IPS DF 6.9 (cell line): ENCODE results near the gene SF3B4.

Source experiments
- DNase-seq: peaks from one replicate; pipeline ENCODE4 v3.0.0-alpha.2; 2013; ENCODE audit warnings: low read depth, low spot score
- H3K27ac ChIP-seq: one replicate; pipeline ENCODE4 v1.5.1; 2013; ENCODE audit warnings: low read length, control low read depth
- H3K27me3 ChIP-seq: 2 replicates; pipeline ENCODE4 v1.6.1; 2013; ENCODE audit warnings: mild to moderate bottlenecking, low read length; ENCODE audit not compliant: control insufficient read depth, insufficient read depth
- H3K36me3 ChIP-seq: 2 replicates; pipeline ENCODE4 v1.6.1; 2013; ENCODE audit warnings: low read length; ENCODE audit not compliant: control insufficient read depth, insufficient read depth
- H3K4me1 ChIP-seq: 2 replicates; pipeline ENCODE4 v1.6.1; 2013; ENCODE audit warnings: low read length; ENCODE audit not compliant: control insufficient read depth, insufficient read depth
- H3K4me3 ChIP-seq: 2 replicates; pipeline ENCODE4 v1.5.1; 2013; ENCODE audit warnings: mild to moderate bottlenecking, low read length
- H3K9me3 ChIP-seq: 2 replicates; pipeline ENCODE4 v1.6.1; 2013; ENCODE audit warnings: low read length, inconsistent platforms; ENCODE audit not compliant: control insufficient read depth, insufficient read depth
- WGBS: extraction: QIAGEN DNeasy Blood & Tissue Kit; methylation state at CpG from one replicate; pipeline ENCODE4 v1.1.7; 2013; ENCODE audit warnings: mixed read lengths, missing lambda C conversion rate; ENCODE audit not compliant: insufficient read length, insufficient coverage; 5-methylcytosine and 5-hydroxymethylcytosine counted together

Gene SF3B4, protein sequence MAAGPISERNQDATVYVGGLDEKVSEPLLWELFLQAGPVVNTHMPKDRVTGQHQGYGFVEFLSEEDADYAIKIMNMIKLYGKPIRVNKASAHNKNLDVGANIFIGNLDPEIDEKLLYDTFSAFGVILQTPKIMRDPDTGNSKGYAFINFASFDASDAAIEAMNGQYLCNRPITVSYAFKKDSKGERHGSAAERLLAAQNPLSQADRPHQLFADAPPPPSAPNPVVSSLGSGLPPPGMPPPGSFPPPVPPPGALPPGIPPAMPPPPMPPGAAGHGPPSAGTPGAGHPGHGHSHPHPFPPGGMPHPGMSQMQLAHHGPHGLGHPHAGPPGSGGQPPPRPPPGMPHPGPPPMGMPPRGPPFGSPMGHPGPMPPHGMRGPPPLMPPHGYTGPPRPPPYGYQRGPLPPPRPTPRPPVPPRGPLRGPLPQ

DNA sequence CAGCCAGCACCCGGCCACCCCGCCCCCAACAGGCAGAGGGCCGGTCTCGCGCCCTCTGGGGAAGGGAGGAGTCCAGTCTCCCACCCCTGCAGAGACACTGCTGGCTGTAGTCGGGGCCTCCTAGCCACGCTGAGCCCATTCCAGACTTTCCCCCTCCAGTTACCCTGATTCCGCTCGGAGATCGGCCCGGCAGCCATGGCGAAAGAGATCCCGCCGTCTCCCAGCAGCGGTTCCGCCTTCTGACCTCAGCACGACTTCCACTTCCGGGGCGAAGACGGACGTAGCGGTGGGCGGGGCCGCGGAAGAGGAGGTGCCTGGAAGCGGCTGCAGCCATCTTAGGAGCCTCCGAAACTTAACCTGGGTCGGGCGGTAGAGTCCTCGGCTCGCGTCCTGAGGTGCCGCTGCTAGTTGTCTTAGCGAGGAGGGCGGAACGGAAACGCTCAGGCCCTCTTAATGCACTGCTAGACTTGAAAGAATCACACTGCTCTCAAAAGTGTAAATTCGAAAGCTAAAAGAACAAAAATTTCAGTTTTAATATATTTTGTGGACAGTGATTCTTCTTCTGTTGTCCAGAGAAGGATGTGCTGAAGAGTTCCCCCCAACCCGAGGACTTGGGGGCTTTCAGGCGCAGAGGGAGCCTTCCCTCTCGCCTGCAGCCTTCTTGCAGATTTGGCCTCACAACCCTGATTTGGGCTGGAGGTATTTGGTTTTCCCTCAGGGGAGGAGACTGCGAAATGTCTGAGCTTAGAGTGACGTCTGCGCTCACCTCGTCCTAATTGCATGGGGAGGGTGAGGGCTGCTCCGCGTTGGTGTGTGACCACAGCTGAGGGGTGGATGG, at the start of gene SF3B4:
TSS of gene SF3B4 (minus strand) at position 241 of the 838 bp plus-strand sequence. CDS start at position 197, 44 bp downstream.
- no CpG with 5 or more reads among the region's 47 CpGs for WGBS
- Histone ChIP-seq H3K27ac (no peak within 1 kb of the TSS), H3K4me3 (peak within 1 kb of the TSS; percentile 85), H3K9me3 (no peaks in the 10 kb centered on the region), H3K36me3 (peaks cover 17% of the 10 kb centered on the region), H3K4me1 (no peaks in the 10 kb centered on the region), H3K27me3 (no peaks in the 10 kb centered on the region)
- DNase-seq = no peak

DNA sequence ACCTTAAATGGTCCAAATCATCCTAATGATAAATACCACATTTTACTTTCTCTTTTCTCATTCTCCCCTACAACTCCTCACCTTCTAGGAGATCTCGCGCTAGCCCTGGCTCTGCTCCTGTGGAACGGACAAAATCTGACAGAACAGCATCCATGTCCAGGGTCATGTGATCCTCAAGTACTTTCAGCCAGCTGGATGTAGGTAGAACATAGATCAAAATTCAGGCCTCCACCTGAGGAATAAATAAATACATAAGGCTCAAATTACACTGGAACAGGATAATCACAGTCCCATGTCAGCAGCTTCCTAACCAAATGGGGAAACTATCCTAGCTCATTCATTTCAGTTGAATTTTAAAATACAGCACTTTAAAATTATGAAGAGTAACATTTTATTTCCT, 49.7 kb upstream of the SF3B4 start:
- Histone ChIP-seq H3K9me3 (no peaks in the 10 kb centered on the region), H3K27ac (no peak overlapping the region), H3K4me3 (no peak overlapping the region), H3K4me1 (no peaks in the 10 kb centered on the region), H3K36me3 (peaks cover 5% of the 10 kb centered on the region; the same call in 1 of the 2 replicates), H3K27me3 (no peaks in the 10 kb centered on the region)
- no peak for DNase-seq
- WGBS = no CpG with 5 or more reads among the region's 3 CpGs

- Histone ChIP-seq H3K36me3 (peaks cover 5% of the 10 kb centered on the region; the same call in 1 of the 2 replicates), H3K27me3 (no peaks in the 10 kb centered on the region), H3K4me1 (no peaks in the 10 kb centered on the region), H3K9me3 (no peaks in the 10 kb centered on the region), H3K27ac (no peak overlapping the region), H3K4me3 (no peak overlapping the region)
- DNase-seq = no peak
- no CpG with 5 or more reads among the region's 2 CpGs for WGBS
These were observed 44.9 kb upstream of the SF3B4 start for GRCh38 chr1:149972547-149972946.

DNA sequence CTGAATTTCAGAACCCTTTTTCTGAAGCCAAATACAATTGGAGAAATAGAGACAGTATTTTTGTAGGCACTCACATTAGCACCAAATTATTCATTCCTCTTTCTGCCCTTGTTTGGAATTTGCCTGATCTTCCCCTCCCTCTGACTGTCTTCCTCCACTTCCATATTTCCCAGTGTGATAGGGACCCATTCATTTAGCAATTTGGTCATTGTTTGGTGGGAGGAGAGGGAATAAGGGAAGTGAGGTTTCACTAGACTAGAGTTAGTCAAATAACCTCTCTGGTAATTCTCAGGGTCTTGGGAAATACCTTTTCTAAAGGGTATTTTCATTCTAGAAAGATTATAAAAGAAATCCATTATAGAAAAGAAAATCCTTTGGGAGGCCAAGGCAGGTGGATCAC, 40.0 kb upstream of the SF3B4 start:
- Histone ChIP-seq H3K27ac (no peak overlapping the region), H3K9me3 (no peaks in the 10 kb centered on the region), H3K36me3 (peaks cover 11% of the 10 kb centered on the region; the same call in 1 of the 2 replicates), H3K27me3 (no peaks in the 10 kb centered on the region), H3K4me1 (no peaks in the 10 kb centered on the region), H3K4me3 (no peak overlapping the region)
- DNase-seq = no peak

GRCh38 chr1:149967041-149967440, 39.4 kb upstream of the SF3B4 start:
- no CpG with 5 or more reads among the region's 3 CpGs for WGBS
- no peaks in the 10 kb centered on the region for H3K9me3 ChIP-seq
- H3K36me3 ChIP-seq = peaks cover 11% of the 10 kb centered on the region; the same call in 1 of the 2 replicates
- no peaks in the 10 kb centered on the region for H3K4me1 ChIP-seq
- no peak overlapping the region for H3K4me3 ChIP-seq
- H3K27me3 ChIP-seq = no peaks in the 10 kb centered on the region
- no peak overlapping the region for H3K27ac ChIP-seq
- DNase-seq = no peak

DNA sequence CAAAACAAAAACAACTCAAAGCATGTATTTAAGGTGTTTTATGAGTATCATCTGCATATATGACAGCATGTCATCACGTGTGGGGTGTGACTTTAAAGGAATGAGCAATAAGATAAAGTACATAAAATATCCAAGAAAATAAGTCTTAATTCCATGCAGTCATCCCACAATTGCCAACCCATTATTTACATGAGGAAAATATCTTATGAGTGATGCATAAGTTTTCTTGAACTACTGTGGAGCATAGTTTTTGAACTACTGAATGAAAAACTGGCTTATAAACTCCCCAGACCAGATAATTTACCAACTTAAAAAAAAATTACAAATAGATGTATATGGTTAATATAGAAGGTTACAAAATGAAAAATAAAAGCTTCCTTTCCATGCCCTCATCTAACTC, 38.8 kb upstream of the SF3B4 start:
- DNase-seq = no peak
- Histone ChIP-seq H3K9me3 (no peaks in the 10 kb centered on the region), H3K27ac (no peak overlapping the region), H3K27me3 (no peaks in the 10 kb centered on the region), H3K36me3 (peaks cover 11% of the 10 kb centered on the region; the same call in 1 of the 2 replicates), H3K4me1 (no peaks in the 10 kb centered on the region), H3K4me3 (no peak overlapping the region)
- WGBS = no CpG with 5 or more reads among the region's 1 CpG

DNA sequence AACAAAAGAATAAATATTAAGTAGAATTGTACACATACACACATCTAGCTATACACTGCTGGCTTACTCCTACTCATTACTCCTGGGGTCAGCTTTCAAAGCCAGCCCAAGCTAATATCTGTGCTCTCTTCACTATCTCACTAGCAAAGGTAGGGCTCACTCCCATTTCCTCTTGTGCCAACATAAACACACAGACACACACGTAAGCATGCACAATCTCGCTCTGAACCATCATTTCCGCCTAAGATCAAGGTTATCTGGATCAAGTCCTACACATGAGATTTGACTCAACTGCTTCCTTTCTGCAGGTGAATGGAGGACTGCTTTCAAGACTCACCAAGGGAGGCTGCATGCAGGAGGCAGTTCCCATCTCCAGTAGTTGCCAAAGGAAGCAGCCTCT, 37.8 kb upstream of the SF3B4 start:
- Histone ChIP-seq H3K4me1 (no peaks in the 10 kb centered on the region), H3K9me3 (no peaks in the 10 kb centered on the region), H3K27me3 (no peaks in the 10 kb centered on the region), H3K36me3 (peaks cover 11% of the 10 kb centered on the region; the same call in 1 of the 2 replicates), H3K4me3 (no peak overlapping the region), H3K27ac (no peak overlapping the region)
- DNase-seq = no peak
- WGBS = no CpG with 5 or more reads among the region's 3 CpGs

DNA sequence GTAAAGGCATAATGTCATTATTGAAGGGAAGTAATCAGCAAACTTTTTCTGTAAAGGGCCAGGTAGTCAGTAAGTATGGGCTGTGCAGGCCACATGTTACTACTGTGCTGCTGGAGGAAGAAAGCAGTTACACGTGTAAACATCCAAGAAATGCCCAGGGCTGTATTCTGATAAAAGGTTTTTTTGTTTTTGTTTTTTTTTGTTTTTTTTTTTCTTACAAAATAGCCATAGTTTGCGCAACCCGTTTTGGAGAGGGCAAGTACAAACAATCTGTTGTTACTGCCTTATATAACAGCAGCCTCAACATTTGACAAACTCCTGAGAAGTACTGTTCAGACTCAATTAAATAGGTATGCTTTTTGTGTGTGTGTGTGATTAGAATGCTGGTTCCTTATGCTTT, 35.8 kb upstream of the SF3B4 start:
- Histone ChIP-seq H3K27me3 (no peaks in the 10 kb centered on the region), H3K4me3 (no peak overlapping the region), H3K36me3 (peaks cover 18% of the 10 kb centered on the region; the same call in 1 of the 2 replicates), H3K27ac (no peak overlapping the region), H3K9me3 (no peaks in the 10 kb centered on the region), H3K4me1 (no peaks in the 10 kb centered on the region)
- DNase-seq = no peak
- WGBS = no CpG with 5 or more reads among the region's 3 CpGs

DNA sequence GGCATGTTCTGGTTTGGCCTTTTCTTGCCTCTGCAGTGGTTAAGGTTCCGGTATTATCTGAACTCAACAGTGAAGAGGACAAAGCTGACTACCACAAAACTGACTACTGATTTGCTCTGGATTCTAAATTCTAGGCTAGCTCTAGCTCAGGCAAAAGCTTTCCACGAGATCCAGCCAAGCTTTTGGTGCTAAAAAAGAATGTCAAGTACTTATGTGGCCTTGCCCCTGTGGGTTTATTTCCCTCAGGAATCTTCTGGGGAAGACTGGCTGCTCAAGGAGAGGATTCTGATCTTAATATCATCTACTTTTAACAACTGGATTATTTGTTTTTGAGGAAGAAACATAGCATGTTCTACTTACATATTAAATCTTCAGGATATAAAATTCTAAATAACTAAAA, 35.1 kb upstream of the SF3B4 start:
- H3K27me3 ChIP-seq = no peaks in the 10 kb centered on the region
- no peak overlapping the region for H3K27ac ChIP-seq
- H3K4me1 ChIP-seq = no peaks in the 10 kb centered on the region
- DNase-seq = no peak
- H3K4me3 ChIP-seq = no peak overlapping the region
- peaks cover 21% of the 10 kb centered on the region for H3K36me3 ChIP-seq
- peaks cover 2% of the 10 kb centered on the region; the same call in 1 of the 2 replicates for H3K9me3 ChIP-seq
- WGBS = no CpG with 5 or more reads among the region's 2 CpGs

- no peak overlapping the region for H3K4me3 ChIP-seq
- no peak for DNase-seq
- no peaks in the 10 kb centered on the region for H3K27me3 ChIP-seq
- H3K36me3 ChIP-seq = peaks cover 23% of the 10 kb centered on the region
- no peak overlapping the region for H3K27ac ChIP-seq
- WGBS = no CpG with 5 or more reads among the region's 3 CpGs
- H3K9me3 ChIP-seq = peaks cover 4% of the 10 kb centered on the region; the same call in 1 of the 2 replicates
- no peaks in the 10 kb centered on the region for H3K4me1 ChIP-seq
These were observed 34.5 kb upstream of the SF3B4 start for GRCh38 chr1:149962039-149962647.
